GM18505 (cell line): ENCODE measurements around the gene CMTM3.
"Not testable (repeated sequence)": the region's sequence is repeated elsewhere in the genome, so short reads cannot be mapped to it uniquely, and the experiment has no call there.

Source experiments
- ATAC-seq: cut with Tn5 transposase; IDR thresholded peaks from one replicate; pipeline ENCODE4 v1.9.1; 2021; ENCODE audit not compliant: unreplicated experiment
- POLR2A ChIP-seq: IDR thresholded peaks from 4 replicates; pipeline ENCODE4 v1.6.1; 2011; ENCODE audit warnings: borderline replicate concordance; ENCODE audit not compliant: insufficient read depth, insufficient read length; ENCODE audit errors: extremely low read depth

The CMTM3 gene

DNA sequence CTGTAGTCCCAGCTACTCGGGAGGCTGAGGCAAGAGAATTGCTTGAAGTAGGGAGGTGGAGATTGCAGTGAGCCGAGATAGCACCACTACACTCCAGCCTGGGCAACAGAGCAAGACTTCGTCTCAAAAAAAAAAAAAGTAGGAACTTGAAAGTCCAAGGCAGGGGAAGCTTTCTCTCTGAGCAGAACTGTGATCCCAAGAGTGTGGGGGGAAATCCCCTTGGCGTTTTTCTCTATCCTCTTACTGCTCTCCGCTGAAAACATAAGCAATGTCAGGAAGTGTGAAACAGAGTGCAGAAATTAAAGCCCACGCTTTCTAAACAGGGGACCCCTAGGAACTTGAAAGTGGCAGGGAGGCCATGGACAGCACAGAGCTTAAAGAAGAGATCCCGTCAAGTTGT is 9.8 kb upstream of the CMTM3 start:
- no peak for TF ChIP-seq POLR2A
- ATAC-seq = no peak

- ATAC-seq = not testable (repeated sequence)
Observed at GRCh38 chr16:66596559-66596958, 7.9 kb upstream of the CMTM3 start.

- ATAC-seq = no peak
- no peak for TF ChIP-seq POLR2A
Observed at GRCh38 chr16:66596986-66597848, 7.3 kb upstream of the CMTM3 start.

GRCh38 chr16:66598111-66598510 is 6.4 kb upstream of the CMTM3 start:
- ATAC-seq = no peak
- no peak for TF ChIP-seq POLR2A

- ATAC-seq = no peak
- TF ChIP-seq POLR2A = no peak
Observed at GRCh38 chr16:66599726-66600125, 4.8 kb upstream of the CMTM3 start.

- no peak for TF ChIP-seq POLR2A
- no peak for ATAC-seq
Observed at GRCh38 chr16:66600477-66600876, 4.0 kb upstream of the CMTM3 start.

- no peak for TF ChIP-seq POLR2A
- no peak for ATAC-seq
Observed at GRCh38 chr16:66601471-66601870, 3.0 kb upstream of the CMTM3 start.

DNA sequence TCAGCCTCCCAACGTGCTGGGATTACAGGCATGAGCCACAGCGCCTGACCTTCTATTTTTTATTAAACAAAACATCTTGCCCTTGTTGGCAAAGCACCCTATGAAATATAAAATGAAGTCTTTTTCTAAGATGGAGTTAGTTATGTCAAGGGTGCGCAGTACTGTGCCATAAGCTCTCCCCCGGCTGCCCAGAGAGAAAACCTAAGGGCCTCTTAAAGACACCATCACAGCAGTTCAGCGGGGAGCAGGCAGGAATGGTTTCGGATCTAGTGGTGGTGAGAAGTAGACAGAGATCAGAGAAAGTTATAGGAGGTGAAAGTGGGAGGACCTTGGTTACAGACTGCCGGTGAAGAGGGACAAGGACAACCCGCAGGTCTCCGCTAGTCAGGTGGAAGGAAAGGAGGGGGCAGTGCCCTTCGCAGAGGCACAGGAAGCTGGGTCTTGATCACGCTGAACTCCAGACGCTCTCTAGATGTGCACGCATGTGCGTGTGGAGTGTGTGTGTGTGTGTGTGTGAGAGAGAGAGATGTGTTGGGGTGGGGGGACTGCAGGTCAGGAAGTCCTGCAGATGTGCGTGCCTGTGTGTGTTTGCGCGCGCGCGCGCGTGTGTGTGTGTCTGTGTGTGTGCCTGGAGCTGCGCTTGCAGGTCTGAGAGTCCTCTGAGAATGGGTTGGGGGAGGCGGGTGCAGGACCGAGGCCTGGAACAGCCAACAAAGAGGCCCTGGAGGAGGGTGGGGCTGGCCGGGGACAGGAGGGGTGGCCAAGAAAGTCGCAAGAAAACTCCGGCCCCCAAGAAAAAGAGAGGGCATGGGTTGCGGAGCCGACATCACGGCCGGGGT is 748 bp upstream of the CMTM3 start:
- ATAC-seq = peak; percentile 36
- peak; percentile 51 for TF ChIP-seq POLR2A

DNA sequence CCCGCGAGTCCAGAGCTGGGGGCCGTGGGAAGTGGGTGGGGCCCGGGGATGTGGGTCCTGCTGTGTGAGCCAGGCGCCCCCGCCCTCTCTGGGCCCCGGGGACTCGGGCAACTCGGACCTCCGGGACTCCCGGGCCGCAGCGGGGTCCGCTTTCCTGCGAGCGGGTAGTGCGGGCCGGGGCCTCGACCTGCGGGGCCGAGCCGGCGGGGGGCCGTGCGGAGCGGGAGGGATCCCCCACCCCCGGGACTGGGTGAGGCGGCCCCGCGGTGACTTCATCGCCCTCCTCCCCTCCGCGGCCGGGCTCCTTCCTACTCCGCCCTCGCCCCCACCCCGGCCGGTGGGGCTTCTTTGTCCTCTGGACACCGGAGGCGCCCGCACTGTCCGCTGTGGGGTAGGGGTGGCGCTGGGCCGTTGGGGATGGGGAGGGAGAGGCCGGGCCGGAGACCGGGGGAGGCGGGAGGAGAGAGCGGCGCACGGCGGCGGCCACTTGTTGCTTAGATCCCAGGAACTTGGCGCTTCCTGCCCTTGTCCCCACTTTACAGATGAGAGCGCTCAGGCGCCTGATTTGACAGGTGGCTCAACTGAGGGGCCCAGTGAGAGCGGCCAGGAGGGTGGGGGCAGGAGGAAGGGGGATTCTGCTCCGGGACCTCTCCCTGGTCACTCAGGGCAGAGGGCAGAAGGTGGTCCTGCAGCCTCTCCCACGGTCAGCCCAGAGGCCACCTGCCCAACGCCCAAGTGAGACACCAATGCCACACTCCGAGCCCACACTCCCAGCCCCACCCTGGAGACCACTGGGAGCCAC is 874 bp downstream of the CMTM3 start:
- TF ChIP-seq POLR2A = no peak
- ATAC-seq = peak; percentile 19

- ATAC-seq = peak; percentile 32
- no peak for TF ChIP-seq POLR2A
Observed at GRCh38 chr16:66605979-66606751, 1.7 kb downstream of the CMTM3 start.

- no peak for TF ChIP-seq POLR2A
- ATAC-seq = no peak
Observed at GRCh38 chr16:66608241-66609138, 4.0 kb downstream of the CMTM3 start.

DNA sequence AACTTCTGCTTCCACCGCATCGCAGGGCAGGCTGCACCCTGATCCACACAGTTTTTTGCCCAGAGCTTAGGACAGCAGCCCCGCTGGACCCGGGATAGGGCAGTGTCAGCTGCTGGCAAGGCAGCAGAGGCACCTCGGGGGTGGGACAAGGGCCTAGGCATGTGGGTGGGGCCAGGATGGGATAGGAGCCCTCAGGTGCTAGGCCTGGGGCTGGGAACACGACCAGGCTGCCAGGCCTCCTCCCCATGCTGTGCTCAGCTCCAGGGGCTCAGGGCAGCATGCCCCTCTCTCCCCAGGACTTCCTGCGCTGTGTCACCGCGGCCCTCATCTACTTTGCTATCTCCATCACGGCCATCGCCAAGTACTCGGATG is 4.6 kb downstream of the CMTM3 start:
- no peak for ATAC-seq
- no peak for TF ChIP-seq POLR2A

DNA sequence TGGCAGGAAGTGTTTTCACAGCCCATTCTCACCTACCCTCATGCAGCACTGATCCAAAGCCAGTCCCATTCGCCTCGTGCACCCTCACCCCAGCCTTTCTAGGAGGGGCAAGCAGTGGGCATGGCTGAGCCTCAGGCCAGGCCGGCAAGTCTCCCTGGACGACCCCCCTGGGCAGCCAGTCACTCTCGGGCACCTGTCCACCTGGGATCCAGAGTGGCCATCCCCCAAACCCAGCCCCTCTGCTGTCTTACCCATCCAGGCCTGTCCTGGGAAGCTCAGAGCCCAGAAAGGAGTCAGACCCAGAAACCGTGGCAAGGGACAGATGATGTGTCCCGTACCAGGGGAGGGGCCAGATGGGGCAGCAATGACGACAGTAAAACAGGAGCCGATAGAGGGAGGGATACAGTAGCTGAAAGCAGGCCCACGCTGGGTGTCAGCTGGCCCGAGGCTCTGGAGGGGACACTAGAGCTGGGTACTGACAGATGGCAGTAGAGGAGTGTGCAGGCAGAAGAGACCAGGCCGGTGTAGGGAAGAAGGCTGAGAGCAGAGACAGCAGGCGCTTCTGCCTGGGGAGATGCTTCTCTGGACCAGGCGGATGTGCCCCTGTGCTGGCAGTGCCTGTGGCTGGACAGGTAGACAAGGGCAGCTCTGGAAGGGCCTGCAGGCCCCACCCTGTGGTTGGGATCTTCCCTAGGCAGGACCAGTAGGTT is 5.8 kb downstream of the CMTM3 start:
- TF ChIP-seq POLR2A = no peak
- ATAC-seq = no peak

DNA sequence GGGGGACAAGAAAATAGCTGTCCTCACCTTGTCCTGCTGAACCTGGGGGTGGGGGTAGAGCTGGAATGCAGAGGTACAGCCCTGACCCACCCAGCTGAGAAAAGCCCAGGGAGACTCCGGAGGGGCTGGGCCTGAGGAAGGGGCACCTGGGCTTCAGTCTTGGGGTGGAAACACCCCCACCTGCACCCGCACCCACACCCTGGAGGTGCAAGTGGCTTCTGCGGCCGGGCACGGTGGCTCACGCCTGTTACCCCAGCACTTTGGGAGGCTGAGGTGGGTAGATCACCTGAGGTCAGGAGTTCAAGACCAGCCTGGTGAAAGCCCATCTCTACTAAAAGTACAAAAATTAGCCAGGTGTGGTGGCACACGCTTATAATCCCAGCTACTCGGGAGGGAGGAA is 7.4 kb downstream of the CMTM3 start:
- not testable (repeated sequence) for ATAC-seq
